Loucy (cell line): ENCODE measurements around the gene ERVK3-1.
"Not testable (repeated sequence)": the region's sequence is repeated elsewhere in the genome, so short reads cannot be mapped to it uniquely, and the experiment has no call there.

Experiments used
- H2AFZ ChIP-seq: fragments of 200-600 bp; sonication (generic); 2 replicates; pipeline ENCODE4 v1.6.0; 2016; ENCODE audit warnings: antibody characterized with exemption, mild to moderate bottlenecking, low read length, moderate library complexity
- H3F3A ChIP-seq: fragments of 200-600 bp; 2 replicates; pipeline ENCODE4 v1.6.0; 2016; ENCODE audit warnings: antibody characterized with exemption, low read depth, mild to moderate bottlenecking
- H3K27me3 ChIP-seq: fragments of 200-600 bp; sonication (generic); 2 replicates; pipeline ENCODE4 v1.6.1; 2014; ENCODE audit warnings: low read length, mild to moderate bottlenecking; ENCODE audit not compliant: insufficient read depth, poor library complexity, severe bottlenecking
- H3K36me3 ChIP-seq: fragments of 200-600 bp; sonication (generic); 2 replicates; pipeline ENCODE4 v1.6.1; 2016; ENCODE audit warnings: low read length; ENCODE audit not compliant: insufficient read depth
- H3K4me1 ChIP-seq: fragments of 200-600 bp; sonication (generic); 2 replicates; pipeline ENCODE4 v1.5.1; 2014; ENCODE audit warnings: low read length, mild to moderate bottlenecking; ENCODE audit not compliant: insufficient read depth, poor library complexity, severe bottlenecking
- H3K4me2 ChIP-seq: fragments of 200-600 bp; sonication (generic); 2 replicates; pipeline ENCODE4 v1.6.0; 2014; ENCODE audit warnings: antibody characterized with exemption, low read length, low read depth, mild to moderate bottlenecking; ENCODE audit not compliant: poor library complexity, severe bottlenecking
- H3K4me3 ChIP-seq: fragments of 200-600 bp; sonication (generic); 2 replicates; pipeline ENCODE4 v1.5.1; 2014; ENCODE audit warnings: low read length, mild to moderate bottlenecking, mixed read lengths; ENCODE audit not compliant: poor library complexity, severe bottlenecking
- H3K79me2 ChIP-seq: fragments of 200-600 bp; sonication (generic); 2 replicates; pipeline ENCODE4 v1.6.1; 2014; ENCODE audit warnings: low read length; ENCODE audit not compliant: insufficient read depth
- H3K9ac ChIP-seq: fragments of 200-600 bp; sonication (generic); 2 replicates; pipeline ENCODE4 v1.6.0; 2014; ENCODE audit warnings: mild to moderate bottlenecking, low read depth, low read length, moderate library complexity; ENCODE audit not compliant: poor library complexity, severe bottlenecking
- H3K9me2 ChIP-seq: fragments of 200-600 bp; sonication (generic); replicated peaks from 2 replicates; pipeline ENCODE4 v1.6.1; 2016; ENCODE audit warnings: low read depth, low read length, mixed read lengths
- H3K9me3 ChIP-seq: fragments of 200-600 bp; sonication (generic); 2 replicates; pipeline ENCODE4 v1.6.1; 2014; ENCODE audit warnings: mild to moderate bottlenecking, antibody characterized with exemption, low read length, low read depth; ENCODE audit not compliant: insufficient read depth
- H4K20me1 ChIP-seq: fragments of 200-600 bp; sonication (generic); 2 replicates; pipeline ENCODE4 v1.6.0; 2014; ENCODE audit warnings: antibody characterized with exemption, low read length, mild to moderate bottlenecking; ENCODE audit not compliant: insufficient read depth, poor library complexity, severe bottlenecking
- CTCF ChIP-seq: fragments of 200-600 bp; sonication (generic); conservative IDR thresholded peaks from 2 replicates; pipeline ENCODE4 v1.5.1; 2014; ENCODE audit warnings: mild to moderate bottlenecking, antibody characterized with exemption, low read length
- EZH2phosphoT487 ChIP-seq: fragments of 200-600 bp; IDR thresholded peaks from 2 replicates; pipeline ENCODE4 v1.6.1; 2018; ENCODE audit warnings: antibody characterized with exemption, mild to moderate bottlenecking, moderate library complexity, borderline replicate concordance

Gene ERVK3-1, protein sequence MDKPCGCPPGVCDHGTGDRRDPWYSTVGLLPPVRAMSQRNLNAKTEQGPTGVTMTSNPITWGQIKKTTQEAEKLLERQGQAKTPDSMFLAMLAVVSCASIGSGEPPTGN

DNA sequence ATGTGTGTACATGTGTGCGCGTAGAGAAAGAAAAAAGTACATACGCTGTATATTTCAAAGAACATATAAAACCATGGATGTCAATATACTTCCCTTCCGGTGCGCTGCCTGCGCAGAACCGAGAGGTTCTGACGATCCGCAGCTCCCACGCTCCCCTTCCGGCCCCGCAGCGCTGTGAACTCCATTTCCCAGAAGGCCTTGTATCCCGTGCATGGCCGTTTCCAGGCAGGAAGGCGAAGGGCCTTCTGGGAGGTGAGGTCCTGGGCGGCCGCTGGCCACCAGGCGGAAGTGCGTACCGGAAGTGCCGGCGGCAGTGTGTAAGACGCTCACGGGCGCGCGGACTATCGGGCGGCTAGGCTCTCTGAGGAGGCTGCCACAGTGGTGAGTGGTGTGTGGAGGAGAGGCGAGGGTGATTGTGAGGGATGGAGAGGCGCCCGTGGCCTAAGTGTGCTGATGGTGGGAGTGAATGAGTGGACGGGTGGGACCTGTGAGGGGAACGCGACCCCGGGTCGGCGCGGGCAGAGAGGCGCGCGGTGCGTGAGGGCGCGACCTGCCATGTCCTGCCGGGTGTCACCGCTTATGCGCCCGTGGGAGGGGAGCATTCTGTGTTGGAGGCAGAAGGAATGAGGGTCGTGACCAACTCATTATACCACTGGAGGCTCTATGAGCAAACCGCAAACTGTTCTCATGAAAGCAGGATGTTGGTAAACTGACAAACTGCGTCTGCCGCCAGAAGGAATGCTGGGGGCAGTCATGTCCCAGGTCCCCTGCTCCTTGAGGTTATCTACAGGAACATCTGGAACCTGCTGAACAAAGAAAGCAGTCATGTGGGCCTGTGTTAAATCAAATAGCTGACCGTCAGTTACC lies at the start of gene ERVK3-1:
ERVK3-1 (plus strand) TSS at position 313 of the 867 bp plus-strand sequence. CDS start 6,792 bp downstream, outside the sequence.
- Histone ChIP-seq H3K4me1 (peaks cover 38% of the 10 kb centered on the region), H3K4me3 (peak within 1 kb of the TSS; percentile 92), H2AFZ (peak within 1 kb of the TSS; percentile 85), H3K4me2 (peak within 1 kb of the TSS; percentile 96), H3K9me2 (no peaks in the 10 kb centered on the region), H3K9ac (peak within 1 kb of the TSS; percentile 89), H3K36me3 (peaks cover 23% of the 10 kb centered on the region; the same call in 1 of the 2 replicates), H4K20me1 (peaks cover 25% of the 10 kb centered on the region), H3K27me3 (no peaks in the 10 kb centered on the region), H3K79me2 (peaks cover 46% of the 10 kb centered on the region), H3F3A (no peaks in the 10 kb centered on the region), H3K9me3 (no peaks in the 10 kb centered on the region)
- TF ChIP-seq CTCF (no peak), EZH2phosphoT487 (no peak)

- H3K4me2 ChIP-seq, H4K20me1 ChIP-seq, H3K27me3 ChIP-seq, H3K9me2 ChIP-seq, H3F3A ChIP-seq, H3K9ac ChIP-seq, H3K4me3 ChIP-seq, H3K79me2 ChIP-seq, H3K4me1 ChIP-seq, H2AFZ ChIP-seq: not testable (repeated sequence)
- peaks cover 86% of the 10 kb centered on the region for H3K36me3 ChIP-seq
- peaks cover 88% of the 10 kb centered on the region for H3K9me3 ChIP-seq
Measured at GRCh38 chr19:58258259-58258658, 46.9 kb upstream of the ERVK3-1 start.

GRCh38 chr19:58261600-58261967 lies 43.6 kb upstream of the ERVK3-1 start:
- TF ChIP-seq EZH2phosphoT487: no peak
- no peak for TF ChIP-seq CTCF
- no peaks in the 10 kb centered on the region for H3K9me2 ChIP-seq
- H3K79me2 ChIP-seq: no peaks in the 10 kb centered on the region
- H3K4me1 ChIP-seq: no peaks in the 10 kb centered on the region
- H3K27me3 ChIP-seq: no peaks in the 10 kb centered on the region
- H4K20me1 ChIP-seq: no peaks in the 10 kb centered on the region
- H3K36me3 ChIP-seq: peaks cover 58% of the 10 kb centered on the region
- H3K9ac ChIP-seq: no peak overlapping the region
- H3K4me3 ChIP-seq: no peak overlapping the region
- no peak overlapping the region for H2AFZ ChIP-seq
- H3K9me3 ChIP-seq: peaks cover 81% of the 10 kb centered on the region
- H3K4me2 ChIP-seq: no peak overlapping the region
- H3F3A ChIP-seq: 0 out of 2 replicates have a peak, but pooled peaks cover 3% of the 10 kb centered on the region
